Loucy (cell line): ENCODE measurements around the gene SH3PXD2A.

Source experiments
- H2AFZ ChIP-seq: fragments of 200-600 bp; sonication (generic); 2 replicates; pipeline ENCODE4 v1.6.0; 2016; ENCODE audit warnings: antibody characterized with exemption, mild to moderate bottlenecking, low read length, moderate library complexity
- H3F3A ChIP-seq: fragments of 200-600 bp; 2 replicates; pipeline ENCODE4 v1.6.0; 2016; ENCODE audit warnings: antibody characterized with exemption, low read depth, mild to moderate bottlenecking
- H3K27me3 ChIP-seq: fragments of 200-600 bp; sonication (generic); 2 replicates; pipeline ENCODE4 v1.6.1; 2014; ENCODE audit warnings: low read length, mild to moderate bottlenecking; ENCODE audit not compliant: insufficient read depth, poor library complexity, severe bottlenecking
- H3K36me3 ChIP-seq: fragments of 200-600 bp; sonication (generic); 2 replicates; pipeline ENCODE4 v1.6.1; 2016; ENCODE audit warnings: low read length; ENCODE audit not compliant: insufficient read depth
- H3K4me1 ChIP-seq: fragments of 200-600 bp; sonication (generic); 2 replicates; pipeline ENCODE4 v1.5.1; 2014; ENCODE audit warnings: low read length, mild to moderate bottlenecking; ENCODE audit not compliant: insufficient read depth, poor library complexity, severe bottlenecking
- H3K4me2 ChIP-seq: fragments of 200-600 bp; sonication (generic); 2 replicates; pipeline ENCODE4 v1.6.0; 2014; ENCODE audit warnings: antibody characterized with exemption, low read length, low read depth, mild to moderate bottlenecking; ENCODE audit not compliant: poor library complexity, severe bottlenecking
- H3K4me3 ChIP-seq: fragments of 200-600 bp; sonication (generic); 2 replicates; pipeline ENCODE4 v1.5.1; 2014; ENCODE audit warnings: low read length, mild to moderate bottlenecking, mixed read lengths; ENCODE audit not compliant: poor library complexity, severe bottlenecking
- H3K79me2 ChIP-seq: fragments of 200-600 bp; sonication (generic); 2 replicates; pipeline ENCODE4 v1.6.1; 2014; ENCODE audit warnings: low read length; ENCODE audit not compliant: insufficient read depth
- H3K9ac ChIP-seq: fragments of 200-600 bp; sonication (generic); 2 replicates; pipeline ENCODE4 v1.6.0; 2014; ENCODE audit warnings: mild to moderate bottlenecking, low read depth, low read length, moderate library complexity; ENCODE audit not compliant: poor library complexity, severe bottlenecking
- H3K9me2 ChIP-seq: fragments of 200-600 bp; sonication (generic); replicated peaks from 2 replicates; pipeline ENCODE4 v1.6.1; 2016; ENCODE audit warnings: low read depth, low read length, mixed read lengths
- H3K9me3 ChIP-seq: fragments of 200-600 bp; sonication (generic); 2 replicates; pipeline ENCODE4 v1.6.1; 2014; ENCODE audit warnings: mild to moderate bottlenecking, antibody characterized with exemption, low read length, low read depth; ENCODE audit not compliant: insufficient read depth
- H4K20me1 ChIP-seq: fragments of 200-600 bp; sonication (generic); 2 replicates; pipeline ENCODE4 v1.6.0; 2014; ENCODE audit warnings: antibody characterized with exemption, low read length, mild to moderate bottlenecking; ENCODE audit not compliant: insufficient read depth, poor library complexity, severe bottlenecking
- EZH2phosphoT487 ChIP-seq: fragments of 200-600 bp; IDR thresholded peaks from 2 replicates; pipeline ENCODE4 v1.6.1; 2018; ENCODE audit warnings: antibody characterized with exemption, mild to moderate bottlenecking, moderate library complexity, borderline replicate concordance
- TF ChIP-seq, protein P1 (sequence below): fragments of 200-600 bp; sonication (generic); conservative IDR thresholded peaks from 2 replicates; pipeline ENCODE4 v1.5.1; 2014; ENCODE audit warnings: mild to moderate bottlenecking, antibody characterized with exemption, low read length

Gene SH3PXD2A

DNA sequence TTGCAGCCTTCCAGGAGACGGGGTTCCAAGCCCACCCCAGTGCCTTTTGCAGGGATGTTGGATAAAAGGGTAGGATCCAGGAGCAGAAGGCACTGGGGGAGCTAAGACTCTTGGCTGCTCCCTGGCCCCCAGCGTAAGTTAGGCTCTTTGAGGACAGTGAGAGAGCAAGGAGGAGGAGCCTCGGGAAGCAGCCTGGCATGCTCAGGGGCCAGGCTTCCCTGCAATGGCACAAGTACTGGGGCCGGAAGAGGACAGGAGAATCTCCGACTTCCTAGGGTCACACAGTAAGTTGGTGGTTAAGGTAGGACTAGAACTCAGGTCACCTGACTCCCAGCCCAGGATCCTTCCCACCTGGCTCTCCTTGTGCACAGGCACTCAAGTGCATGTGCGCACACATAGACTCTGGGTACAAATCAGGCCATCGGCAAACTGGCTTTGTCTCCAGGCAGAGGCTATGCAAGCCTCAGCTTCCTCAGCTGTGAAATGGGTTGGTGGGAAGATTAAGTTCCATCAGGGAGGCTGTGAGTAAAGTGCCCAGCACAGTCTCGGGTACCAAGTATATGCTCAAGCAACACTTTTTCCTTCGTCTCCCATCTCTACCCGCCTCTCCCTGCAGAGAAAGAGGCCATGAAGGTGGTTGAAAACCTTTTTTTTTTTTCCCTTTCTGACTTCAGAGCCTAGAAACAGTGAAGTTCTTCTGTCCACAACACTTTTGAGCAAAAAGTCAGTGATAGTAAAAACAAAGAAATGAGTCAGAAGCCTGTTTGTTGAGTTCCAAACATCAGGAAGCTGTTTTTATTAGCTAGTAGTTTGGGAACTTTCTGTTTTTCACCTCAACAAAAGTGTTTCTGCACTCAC is 282.8 kb downstream of the SH3PXD2A start:
- Histone ChIP-seq H3K9ac (no peak overlapping the region), H3K9me2 (no peaks in the 10 kb centered on the region), H3K27me3 (no peaks in the 10 kb centered on the region), H3K4me1 (no peaks in the 10 kb centered on the region), H3K4me3 (no peak overlapping the region), H3K4me2 (no peak overlapping the region), H2AFZ (no peak overlapping the region), H3F3A (no peaks in the 10 kb centered on the region), H3K9me3 (no peaks in the 10 kb centered on the region), H4K20me1 (no peaks in the 10 kb centered on the region), H3K79me2 (no peaks in the 10 kb centered on the region), H3K36me3 (no peaks in the 10 kb centered on the region)
- TF ChIP-seq EZH2phosphoT487, result no peak
- TF ChIP-seq, protein P1, sequence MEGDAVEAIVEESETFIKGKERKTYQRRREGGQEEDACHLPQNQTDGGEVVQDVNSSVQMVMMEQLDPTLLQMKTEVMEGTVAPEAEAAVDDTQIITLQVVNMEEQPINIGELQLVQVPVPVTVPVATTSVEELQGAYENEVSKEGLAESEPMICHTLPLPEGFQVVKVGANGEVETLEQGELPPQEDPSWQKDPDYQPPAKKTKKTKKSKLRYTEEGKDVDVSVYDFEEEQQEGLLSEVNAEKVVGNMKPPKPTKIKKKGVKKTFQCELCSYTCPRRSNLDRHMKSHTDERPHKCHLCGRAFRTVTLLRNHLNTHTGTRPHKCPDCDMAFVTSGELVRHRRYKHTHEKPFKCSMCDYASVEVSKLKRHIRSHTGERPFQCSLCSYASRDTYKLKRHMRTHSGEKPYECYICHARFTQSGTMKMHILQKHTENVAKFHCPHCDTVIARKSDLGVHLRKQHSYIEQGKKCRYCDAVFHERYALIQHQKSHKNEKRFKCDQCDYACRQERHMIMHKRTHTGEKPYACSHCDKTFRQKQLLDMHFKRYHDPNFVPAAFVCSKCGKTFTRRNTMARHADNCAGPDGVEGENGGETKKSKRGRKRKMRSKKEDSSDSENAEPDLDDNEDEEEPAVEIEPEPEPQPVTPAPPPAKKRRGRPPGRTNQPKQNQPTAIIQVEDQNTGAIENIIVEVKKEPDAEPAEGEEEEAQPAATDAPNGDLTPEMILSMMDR, result no peak

DNA sequence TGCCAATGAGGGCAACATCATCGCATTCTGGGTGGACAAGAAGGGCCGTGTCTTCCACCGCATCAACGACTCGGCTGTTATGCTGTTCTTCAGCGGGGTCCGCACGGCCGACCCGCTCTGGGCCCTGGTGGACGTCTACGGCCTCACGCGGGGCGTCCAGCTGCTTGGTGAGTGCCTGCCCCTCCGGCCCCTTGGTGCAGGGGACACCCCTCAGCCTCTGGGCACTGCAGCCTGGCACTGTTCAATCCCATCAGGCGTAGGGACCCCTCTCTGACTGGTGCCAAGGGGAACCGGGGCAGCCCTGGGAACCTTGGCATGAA is 283.8 kb downstream of the SH3PXD2A start:
- Histone ChIP-seq H3K36me3 (no peaks in the 10 kb centered on the region), H3K4me1 (no peaks in the 10 kb centered on the region), H2AFZ (no peak overlapping the region), H3K79me2 (no peaks in the 10 kb centered on the region), H3K27me3 (no peaks in the 10 kb centered on the region), H3K4me2 (no peak overlapping the region), H3F3A (no peaks in the 10 kb centered on the region), H3K9me3 (no peaks in the 10 kb centered on the region), H3K9ac (no peak overlapping the region), H4K20me1 (no peaks in the 10 kb centered on the region), H3K4me3 (no peak overlapping the region), H3K9me2 (no peaks in the 10 kb centered on the region)
- no peak for TF ChIP-seq EZH2phosphoT487
- TF ChIP-seq, protein P1, result no peak

DNA sequence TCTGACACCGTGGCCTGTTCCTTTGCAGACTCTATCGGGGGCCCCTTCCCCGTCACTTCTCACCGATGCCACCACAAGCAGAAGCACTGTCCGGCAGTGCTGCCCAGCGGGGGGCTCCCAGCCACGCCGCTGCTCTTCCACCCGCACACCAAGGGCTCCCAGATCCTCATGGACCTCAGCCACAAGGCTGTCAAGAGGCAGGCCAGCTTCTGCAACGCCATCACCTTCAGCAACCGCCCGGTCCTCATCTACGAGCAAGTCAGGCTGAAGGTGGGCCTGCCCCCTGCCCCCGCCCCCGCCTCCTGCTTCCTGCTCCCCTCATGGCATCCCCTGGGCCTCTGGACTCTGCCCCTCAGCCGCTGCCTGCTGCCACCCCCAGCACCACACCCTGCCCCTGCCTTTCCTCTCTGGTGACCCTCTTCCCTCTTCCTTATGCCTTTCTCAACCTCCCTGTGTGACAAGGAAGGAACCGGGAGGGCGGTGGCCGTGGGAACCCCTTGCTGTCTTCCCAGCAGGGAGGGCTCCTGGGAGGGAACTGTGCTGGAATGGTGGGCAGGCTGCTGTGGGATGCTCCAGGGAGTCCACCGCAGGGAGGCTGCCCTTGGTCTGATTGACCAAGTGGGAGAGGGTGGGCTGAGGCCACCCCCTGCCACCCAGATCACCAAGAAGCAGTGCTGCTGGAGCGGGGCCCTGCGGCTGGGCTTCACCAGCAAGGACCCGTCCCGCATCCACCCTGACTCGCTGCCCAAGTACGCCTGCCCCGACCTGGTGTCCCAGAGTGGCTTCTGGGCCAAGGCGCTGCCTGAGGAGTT is 284.3 kb downstream of the SH3PXD2A start:
- TF ChIP-seq EZH2phosphoT487, result no peak
- TF ChIP-seq, protein P1, result no peak
- no peaks in the 10 kb centered on the region for H3K79me2 ChIP-seq
- H3K9me3 ChIP-seq, result no peaks in the 10 kb centered on the region
- no peaks in the 10 kb centered on the region for H3K36me3 ChIP-seq
- no peaks in the 10 kb centered on the region for H3K9me2 ChIP-seq
- H2AFZ ChIP-seq, result no peak overlapping the region
- no peaks in the 10 kb centered on the region for H3F3A ChIP-seq
- H3K4me1 ChIP-seq, result no peaks in the 10 kb centered on the region
- H3K4me3 ChIP-seq, result no peak overlapping the region
- no peaks in the 10 kb centered on the region for H4K20me1 ChIP-seq
- no peaks in the 10 kb centered on the region for H3K27me3 ChIP-seq
- no peak overlapping the region for H3K4me2 ChIP-seq
- H3K9ac ChIP-seq, result no peak overlapping the region
